DND-41 (cell line): ENCODE data around the gene AKAP1.

Experiments
- CTCF ChIP-seq: IDR thresholded peaks from 2 replicates; pipeline ENCODE4 v1.5.1; 2012; ENCODE audit warnings: borderline replicate concordance, low read length, moderate library complexity, mild to moderate bottlenecking; ENCODE audit not compliant: poor library complexity, severe bottlenecking; ENCODE audit errors: extremely low read depth
- EZH2 ChIP-seq: IDR thresholded peaks from 3 replicates; pipeline ENCODE4 v1.6.1; 2012; ENCODE audit warnings: borderline replicate concordance, low read depth, mild to moderate bottlenecking, moderate library complexity, low read length, inconsistent platforms; ENCODE audit not compliant: severe bottlenecking

DNA sequence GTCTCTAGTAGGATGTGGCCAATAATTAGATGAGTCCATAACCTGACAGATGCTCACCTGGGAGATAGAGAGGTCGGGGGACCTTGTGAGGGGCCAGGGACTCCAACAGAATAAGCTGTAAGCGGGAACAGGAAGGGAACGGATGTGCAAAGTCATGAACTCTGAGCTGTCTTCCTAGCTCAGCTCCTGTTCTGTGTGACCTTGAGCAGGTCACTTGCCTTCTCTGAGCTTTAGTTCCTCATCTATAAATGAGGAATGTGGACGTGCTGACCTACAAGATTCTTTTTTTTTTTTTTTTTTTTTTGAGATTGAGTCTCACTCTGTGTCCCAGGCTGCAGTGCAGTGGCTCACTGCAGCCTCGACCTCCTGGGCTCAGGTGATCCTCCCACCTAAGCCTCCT, 58.9 kb downstream of the AKAP1 start:
- TF ChIP-seq CTCF: no peak
- TF ChIP-seq EZH2: no peak
